Osteocyte (in vitro differentiated cells): ENCODE results near the gene PLXNA2. TPM values are rescaled to one million over a fixed set of nuclear protein-coding genes. Genes with fewer than 3 reads are reported as not detected.

Experiments
- DNase-seq: peaks from one replicate; pipeline ENCODE4 v3.0.0; 2021; ENCODE audit warnings: mixed read lengths; ENCODE audit not compliant: unreplicated experiment; ENCODE audit errors: extremely low spot score
- H3K27ac Mint-ChIP-seq: one replicate; pipeline ENCODE4 v1.8.0; 2021; ENCODE audit warnings: mild to moderate bottlenecking, mixed read lengths; ENCODE audit not compliant: unreplicated experiment
- H3K27me3 Mint-ChIP-seq: one replicate; pipeline ENCODE4 v1.8.0; 2021; ENCODE audit warnings: mixed read lengths; ENCODE audit not compliant: unreplicated experiment
- H3K36me3 Mint-ChIP-seq: one replicate; pipeline ENCODE4 v1.8.0; 2021; ENCODE audit warnings: mixed read lengths; ENCODE audit not compliant: unreplicated experiment
- H3K4me1 Mint-ChIP-seq: one replicate; pipeline ENCODE4 v1.8.0; 2021; ENCODE audit warnings: mixed read lengths; ENCODE audit not compliant: unreplicated experiment
- H3K4me3 Mint-ChIP-seq: one replicate; pipeline ENCODE4 v1.8.0; 2021; ENCODE audit warnings: mild to moderate bottlenecking, moderate library complexity, mixed read lengths; ENCODE audit not compliant: unreplicated experiment
- H3K9me3 Mint-ChIP-seq: one replicate; pipeline ENCODE4 v1.8.0; 2021; ENCODE audit warnings: mixed read lengths; ENCODE audit not compliant: unreplicated experiment
- CTCF ChIP-seq: fragments of 200-600 bp; sonication (generic); IDR thresholded peaks from 2 replicates; pipeline ENCODE4 v1.5.0; 2021; ENCODE audit warnings: antibody characterized with exemption, mild to moderate bottlenecking, moderate library complexity
- total RNA-seq: library from RNA; stranded (reverse); gene quantifications from 2 replicates; pipeline ENCODE4 v1.2.1, GENCODE V29; 2021

The PLXNA2 gene
- total RNA-seq, 1 donor from 2014 or later, result 19.5 TPM

- Mint-ChIP-seq H3K4me3 (no peak overlapping the region), H3K27me3 (no peaks in the 10 kb centered on the region), H3K36me3 (peaks cover 2% of the 10 kb centered on the region), H3K9me3 (no peaks in the 10 kb centered on the region), H3K27ac (no peak overlapping the region), H3K4me1 (peaks cover 8% of the 10 kb centered on the region)
- DNase-seq, result no peak
- TF ChIP-seq CTCF, result no peak
Observed at GRCh38 chr1:208118841-208119606, 125.2 kb downstream of the PLXNA2 start.

GRCh38 chr1:208118306-208118705 lies 125.9 kb downstream of the PLXNA2 start:
- Mint-ChIP-seq H3K27ac (no peak overlapping the region), H3K9me3 (no peaks in the 10 kb centered on the region)
- DNase-seq, result no peak

GRCh38 chr1:208117826-208118225 lies 126.4 kb downstream of the PLXNA2 start:
- no peak for TF ChIP-seq CTCF
- Mint-ChIP-seq H3K4me1 (peaks cover 8% of the 10 kb centered on the region), H3K36me3 (no peaks in the 10 kb centered on the region), H3K27me3 (no peaks in the 10 kb centered on the region), H3K9me3 (no peaks in the 10 kb centered on the region), H3K4me3 (no peak overlapping the region), H3K27ac (no peak overlapping the region)
- no peak for DNase-seq

More at GRCh38 chr1:208118306-208118705, 125.9 kb downstream of the PLXNA2 start:
- no peaks in the 10 kb centered on the region for H3K36me3 Mint-ChIP-seq
- H3K4me3 Mint-ChIP-seq, result no peak overlapping the region
- H3K4me1 Mint-ChIP-seq, result peaks cover 8% of the 10 kb centered on the region
- no peak for TF ChIP-seq CTCF
- H3K27me3 Mint-ChIP-seq, result no peaks in the 10 kb centered on the region

GRCh38 chr1:208117409-208117808 lies 126.8 kb downstream of the PLXNA2 start:
- no peak for DNase-seq
- Mint-ChIP-seq H3K27ac (no peak overlapping the region), H3K9me3 (no peaks in the 10 kb centered on the region), H3K36me3 (no peaks in the 10 kb centered on the region), H3K4me3 (no peak overlapping the region), H3K27me3 (no peaks in the 10 kb centered on the region), H3K4me1 (peaks cover 8% of the 10 kb centered on the region)
- no peak for TF ChIP-seq CTCF

GRCh38 chr1:208115924-208116640 lies 128.1 kb downstream of the PLXNA2 start:
- H3K4me3 Mint-ChIP-seq, result no peak overlapping the region
- H3K27ac Mint-ChIP-seq, result no peak overlapping the region
- no peaks in the 10 kb centered on the region for H3K27me3 Mint-ChIP-seq
- H3K9me3 Mint-ChIP-seq, result no peaks in the 10 kb centered on the region
- DNase-seq, result no peak
- peaks cover 8% of the 10 kb centered on the region for H3K4me1 Mint-ChIP-seq
- no peaks in the 10 kb centered on the region for H3K36me3 Mint-ChIP-seq
- TF ChIP-seq CTCF, result no peak
